ENCODE data around the gene CLEC20A. TPM values are rescaled to one million over a fixed set of nuclear protein-coding genes. Genes with fewer than 3 reads are reported as not detected.
A peak's percentile ranks its signal among the peaks of the same experiment; 100 is the strongest.

Gene CLEC20A
- not detected in 2 replicates for total RNA-seq

- H3K27me3 ChIP-seq (ENCODE audit: control insufficient read depth, insufficient read depth, low read length) = no peaks in the 10 kb centered on the region
- TF ChIP-seq CTCF (IDR thresholded peaks at IDR 0.05; ENCODE audit: insufficient read depth, low read length, poor library complexity, severe bottlenecking) = no peak
- H3K4me3 ChIP-seq (ENCODE audit: low read depth, low read length) = no peak within 1 kb of the TSS
- DNase-seq (ENCODE audit: low read depth) = no peak
- H3K36me3 ChIP-seq (ENCODE audit: control insufficient read depth, insufficient read depth, low read length) = no peaks in the 10 kb centered on the region
Observed at GRCh38 chr1:178496410-178497135, at the start of gene CLEC20A. Gene CLEC20A (minus strand): TSS chr1:178496964. CDS start chr1:178496939, 25 bp downstream.

GRCh38 chr1:178544531-178544930, 47.8 kb upstream of the CLEC20A start:
- Histone ChIP-seq H3K4me3 (ENCODE audit: low read depth, low read length) (no peak overlapping the region), H3K27me3 (ENCODE audit: control insufficient read depth, insufficient read depth, low read length) (no peaks in the 10 kb centered on the region), H3K36me3 (ENCODE audit: control insufficient read depth, insufficient read depth, low read length) (no peaks in the 10 kb centered on the region)
- no peak for DNase-seq (ENCODE audit: low read depth)
- no peak for TF ChIP-seq CTCF (IDR thresholded peaks at IDR 0.05; ENCODE audit: insufficient read depth, low read length, poor library complexity, severe bottlenecking)

DNA sequence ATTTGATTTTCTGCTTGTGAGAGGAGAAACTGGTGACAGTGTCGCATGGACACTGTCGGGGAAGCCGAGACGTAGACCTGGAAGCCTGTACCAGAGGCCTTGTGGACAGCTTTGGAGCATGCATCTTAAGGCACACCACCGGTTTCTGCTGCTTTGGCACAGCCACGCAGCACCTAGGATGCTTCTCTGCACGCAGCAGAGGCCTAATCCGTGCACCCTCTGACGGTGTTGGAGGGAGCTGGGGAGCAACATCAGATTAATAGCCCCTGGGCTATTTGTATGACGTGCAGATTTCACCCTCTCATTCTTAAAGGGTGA, 46.5 kb upstream of the CLEC20A start:
- Histone ChIP-seq H3K36me3 (ENCODE audit: control insufficient read depth, insufficient read depth, low read length) (no peaks in the 10 kb centered on the region), H3K4me3 (ENCODE audit: low read depth, low read length) (peak overlapping the region; percentile 55), H3K27me3 (ENCODE audit: control insufficient read depth, insufficient read depth, low read length) (no peaks in the 10 kb centered on the region)
- TF ChIP-seq CTCF (IDR thresholded peaks at IDR 0.05; ENCODE audit: insufficient read depth, low read length, poor library complexity, severe bottlenecking) = no peak
- DNase-seq (ENCODE audit: low read depth) = no peak

DNA sequence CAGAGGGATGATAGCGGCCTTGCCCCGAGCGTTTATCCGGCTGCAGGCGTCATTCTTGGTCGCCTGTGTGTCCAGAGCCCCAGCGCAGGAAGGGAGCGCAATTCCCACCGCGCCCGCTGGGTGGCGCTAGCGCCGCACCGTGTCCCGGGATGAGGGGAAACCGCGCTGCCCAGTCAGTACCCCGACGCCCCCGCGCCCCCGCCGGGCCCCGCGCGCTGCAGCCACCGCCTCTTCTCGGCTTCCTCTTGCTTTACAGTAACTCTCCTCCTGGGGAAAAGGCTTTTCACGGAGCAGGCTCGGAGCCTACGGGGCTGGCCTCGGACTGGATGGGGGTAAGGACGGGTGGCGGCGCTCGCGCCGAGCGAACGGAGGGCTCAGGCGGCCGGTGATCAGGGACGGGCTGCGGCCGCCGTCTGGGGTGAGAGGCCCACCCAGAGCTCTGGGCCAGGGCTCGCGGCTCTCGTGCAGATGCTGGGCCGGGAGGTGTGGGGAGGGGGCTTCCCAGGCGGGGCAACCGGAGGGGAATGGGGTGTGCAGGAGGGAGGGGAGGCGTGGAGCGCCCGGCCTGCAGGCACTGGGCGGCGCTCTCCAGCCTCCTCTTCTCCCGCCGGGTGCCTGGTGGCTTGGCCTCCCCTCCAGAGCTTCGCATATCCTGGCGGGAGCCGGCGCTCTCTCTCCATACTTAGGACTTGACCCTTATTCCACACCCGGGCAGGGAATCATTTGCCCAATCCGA, 46.0 kb upstream of the CLEC20A start:
- peak; percentile 77 for TF ChIP-seq CTCF (IDR thresholded peaks at IDR 0.05; ENCODE audit: insufficient read depth, low read length, poor library complexity, severe bottlenecking)
- H3K4me3 ChIP-seq (ENCODE audit: low read depth, low read length) = peak overlapping the region; percentile 55
- no peaks in the 10 kb centered on the region for H3K27me3 ChIP-seq (ENCODE audit: control insufficient read depth, insufficient read depth, low read length)
- DNase-seq (ENCODE audit: low read depth) = no peak
- no peaks in the 10 kb centered on the region for H3K36me3 ChIP-seq (ENCODE audit: control insufficient read depth, insufficient read depth, low read length)

DNA sequence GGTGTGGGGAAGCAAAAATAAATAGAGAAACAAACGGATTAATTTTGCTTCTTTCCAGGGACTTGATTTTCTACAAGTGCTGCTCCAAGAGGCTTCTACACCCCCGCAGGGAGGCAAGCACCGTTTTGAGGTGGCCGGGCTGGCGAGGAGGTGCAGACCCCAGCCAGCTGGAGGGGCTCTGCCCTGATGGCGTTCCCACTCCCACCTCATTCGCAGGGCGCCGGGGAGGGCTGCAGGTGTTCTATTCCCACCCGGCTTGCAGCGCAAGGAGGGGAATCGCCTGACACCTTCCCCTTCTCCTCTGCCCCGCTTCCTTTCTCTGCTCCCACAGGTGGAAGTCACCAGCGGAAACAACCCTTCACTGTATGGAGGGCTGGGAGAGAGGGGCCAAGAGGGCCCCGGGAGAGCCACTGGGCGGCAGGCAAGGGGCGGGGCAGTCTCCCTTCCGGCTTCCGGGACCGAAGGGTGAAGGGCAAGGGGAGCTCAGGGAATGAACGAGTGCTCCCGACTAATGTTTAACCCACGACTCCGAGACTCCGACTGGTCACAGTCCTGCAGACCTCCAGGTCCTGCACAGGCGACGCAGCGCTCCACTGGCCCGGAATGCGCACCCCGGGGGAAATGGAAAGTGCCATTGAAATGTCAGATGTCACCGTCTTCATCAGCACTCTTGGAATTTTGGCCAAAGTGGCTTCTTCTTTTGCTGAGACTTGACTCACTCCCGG, 45.2 kb upstream of the CLEC20A start:
- TF ChIP-seq CTCF (IDR thresholded peaks at IDR 0.05; ENCODE audit: insufficient read depth, low read length, poor library complexity, severe bottlenecking) = no peak
- H3K4me3 ChIP-seq (ENCODE audit: low read depth, low read length) = peak overlapping the region; percentile 55
- H3K36me3 ChIP-seq (ENCODE audit: control insufficient read depth, insufficient read depth, low read length) = no peaks in the 10 kb centered on the region
- no peak for DNase-seq (ENCODE audit: low read depth)
- H3K27me3 ChIP-seq (ENCODE audit: control insufficient read depth, insufficient read depth, low read length) = no peaks in the 10 kb centered on the region
